GM23248 (cell line): ENCODE results near the gene SND1.

Experiments used
- EZH2 ChIP-seq: fragments of 200-600 bp; sonication (generic); IDR thresholded peaks from 2 replicates; pipeline ENCODE4 v1.6.1; 2018; ENCODE audit warnings: antibody characterized with exemption, mild to moderate bottlenecking; ENCODE audit not compliant: insufficient read depth, poor library complexity, severe bottlenecking
- EZH2phosphoT487 ChIP-seq: fragments of 200-600 bp; sonication (generic); IDR thresholded peaks from 2 replicates; pipeline ENCODE4 v1.6.1; 2018; ENCODE audit warnings: antibody characterized with exemption, moderate library complexity, mild to moderate bottlenecking, low read depth; ENCODE audit not compliant: insufficient read depth

DNA sequence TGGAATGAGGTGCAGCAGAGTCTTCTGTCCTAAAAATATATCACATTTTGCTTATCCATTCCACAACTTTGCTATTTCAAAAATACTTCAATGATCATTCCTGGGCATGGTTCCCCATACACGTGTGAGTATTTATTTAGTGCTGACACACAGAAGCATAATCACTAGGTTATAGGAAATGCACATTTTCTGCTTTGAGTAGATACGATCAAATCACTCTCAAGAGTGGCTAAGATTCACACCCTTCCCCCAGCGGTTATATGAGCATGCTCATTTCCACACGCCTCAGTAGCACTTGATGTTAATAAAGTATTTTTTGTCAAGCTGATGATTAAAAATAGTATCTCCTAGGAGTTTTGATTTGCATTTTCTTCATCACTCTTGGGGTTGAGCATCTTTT lies 472.8 kb downstream of the SND1 start:
- TF ChIP-seq EZH2: no peak
- TF ChIP-seq EZH2phosphoT487: no peak
